ENCODE measurements around the gene SDK2.

Gene SDK2

GRCh38 chr17:73617501-73617900, 26.7 kb downstream of the SDK2 start:
- no peak for TF ChIP-seq GATA3 (IDR thresholded peaks at IDR 0.05; ENCODE audit: low read depth, low read length)
- TF ChIP-seq GATA2 (IDR thresholded peaks at IDR 0.05; ENCODE audit: low read depth, low read length), result no peak

GRCh38 chr17:73616873-73617404, 27.3 kb downstream of the SDK2 start:
- TF ChIP-seq GATA2 (IDR thresholded peaks at IDR 0.05; ENCODE audit: low read depth, low read length) (no peak), GATA3 (IDR thresholded peaks at IDR 0.05; ENCODE audit: low read depth, low read length) (no peak)

- TF ChIP-seq GATA3 (IDR thresholded peaks at IDR 0.05; ENCODE audit: low read depth, low read length) (no peak), GATA2 (IDR thresholded peaks at IDR 0.05; ENCODE audit: low read depth, low read length) (no peak)
Measured at GRCh38 chr17:73616120-73616872, 27.9 kb downstream of the SDK2 start.

DNA sequence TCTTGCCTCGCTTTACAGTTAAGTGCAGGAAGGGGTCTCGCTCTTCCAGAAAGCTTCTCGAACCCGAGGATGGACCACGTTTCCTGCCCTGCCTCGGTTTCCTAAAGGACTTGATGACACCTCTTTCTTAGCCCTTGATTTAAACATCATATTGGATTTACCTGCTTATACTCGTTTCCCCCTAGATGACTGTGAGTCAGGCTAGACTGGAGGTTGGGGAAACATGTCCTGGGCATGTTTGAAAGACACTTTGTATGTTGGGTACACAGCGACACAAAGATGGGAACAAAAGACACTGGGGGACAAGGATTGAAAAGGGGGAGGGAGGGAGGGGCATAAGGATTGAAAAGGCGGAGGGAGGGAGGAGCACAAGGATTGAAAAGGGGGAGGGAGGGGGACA, 30.0 kb downstream of the SDK2 start:
- no peak for TF ChIP-seq GATA3 (IDR thresholded peaks at IDR 0.05; ENCODE audit: low read depth, low read length)
- TF ChIP-seq GATA2 (IDR thresholded peaks at IDR 0.05; ENCODE audit: low read depth, low read length), result no peak

DNA sequence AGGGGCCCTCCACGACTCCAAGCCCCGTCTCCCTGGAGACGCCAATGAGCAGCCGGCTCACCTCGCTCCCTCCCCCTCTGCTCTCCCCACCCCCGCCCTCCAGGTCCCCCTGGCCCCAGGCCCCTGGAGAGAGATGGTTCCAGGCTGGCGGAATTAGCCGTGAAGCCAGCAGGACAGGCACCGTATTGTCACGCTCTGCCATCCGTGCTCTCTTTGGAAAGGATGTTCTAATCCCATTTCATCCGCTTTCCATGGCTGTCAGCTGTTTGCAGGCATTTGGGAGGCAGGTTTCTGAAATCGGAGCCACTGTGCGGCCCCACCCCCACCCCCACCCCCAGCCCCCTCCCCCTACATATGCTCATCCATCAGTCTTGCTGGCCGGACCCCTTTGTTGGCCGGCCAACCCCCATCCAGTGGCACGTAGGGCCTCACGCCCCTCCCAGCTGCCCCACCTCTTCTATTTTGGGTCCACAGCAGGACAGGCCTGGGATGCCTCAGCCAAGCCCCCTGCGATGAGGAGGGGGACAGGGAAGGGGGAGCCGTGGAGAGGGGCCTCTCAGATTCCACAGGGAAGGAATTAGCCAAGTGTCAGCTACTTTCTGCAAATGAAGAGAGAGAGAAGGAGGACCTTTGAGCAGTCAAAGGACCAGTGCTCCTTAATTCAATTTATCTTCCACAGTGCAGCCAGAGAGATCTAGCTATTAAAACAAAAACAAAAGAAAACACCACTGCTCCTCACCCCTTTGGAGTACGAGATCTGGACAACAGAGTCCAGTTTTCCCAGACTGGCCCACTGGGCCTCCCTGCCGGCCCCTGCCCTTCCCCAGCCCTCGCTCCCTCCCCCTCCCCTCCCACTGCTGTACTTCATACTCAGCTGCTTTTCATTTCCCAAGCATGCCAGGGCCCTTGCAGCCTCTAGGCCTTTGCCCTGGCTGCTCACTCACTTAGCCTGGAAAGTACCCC, 30.7 kb downstream of the SDK2 start:
- TF ChIP-seq GATA2 (IDR thresholded peaks at IDR 0.05; ENCODE audit: low read depth, low read length), result no peak
- no peak for TF ChIP-seq GATA3 (IDR thresholded peaks at IDR 0.05; ENCODE audit: low read depth, low read length)

- no peak for TF ChIP-seq GATA3 (IDR thresholded peaks at IDR 0.05; ENCODE audit: low read depth, low read length)
- no peak for TF ChIP-seq GATA2 (IDR thresholded peaks at IDR 0.05; ENCODE audit: low read depth, low read length)
Measured at GRCh38 chr17:73612031-73612472, 32.2 kb downstream of the SDK2 start.

DNA sequence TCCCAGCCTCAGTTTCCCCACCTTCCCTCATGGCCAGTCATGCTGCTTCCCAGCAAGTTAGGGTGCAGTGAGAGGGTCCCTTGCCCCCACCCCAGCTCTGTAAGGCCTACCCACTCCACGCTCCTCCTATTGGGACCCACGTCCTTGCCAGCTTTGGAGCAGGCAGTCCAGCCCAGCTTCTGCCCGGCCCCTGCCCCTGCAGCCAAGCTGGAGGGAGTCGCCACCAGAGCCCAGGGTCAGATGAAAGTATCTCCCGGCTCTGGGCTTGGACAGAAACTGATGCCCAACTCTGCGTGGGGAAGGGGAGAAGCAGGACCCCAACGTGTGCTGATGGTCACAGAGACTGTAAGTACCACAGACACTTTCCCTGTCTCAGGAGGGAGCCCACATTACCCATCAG, 32.6 kb downstream of the SDK2 start:
- no peak for TF ChIP-seq GATA2 (IDR thresholded peaks at IDR 0.05; ENCODE audit: low read depth, low read length)
- TF ChIP-seq GATA3 (IDR thresholded peaks at IDR 0.05; ENCODE audit: low read depth, low read length), result no peak

DNA sequence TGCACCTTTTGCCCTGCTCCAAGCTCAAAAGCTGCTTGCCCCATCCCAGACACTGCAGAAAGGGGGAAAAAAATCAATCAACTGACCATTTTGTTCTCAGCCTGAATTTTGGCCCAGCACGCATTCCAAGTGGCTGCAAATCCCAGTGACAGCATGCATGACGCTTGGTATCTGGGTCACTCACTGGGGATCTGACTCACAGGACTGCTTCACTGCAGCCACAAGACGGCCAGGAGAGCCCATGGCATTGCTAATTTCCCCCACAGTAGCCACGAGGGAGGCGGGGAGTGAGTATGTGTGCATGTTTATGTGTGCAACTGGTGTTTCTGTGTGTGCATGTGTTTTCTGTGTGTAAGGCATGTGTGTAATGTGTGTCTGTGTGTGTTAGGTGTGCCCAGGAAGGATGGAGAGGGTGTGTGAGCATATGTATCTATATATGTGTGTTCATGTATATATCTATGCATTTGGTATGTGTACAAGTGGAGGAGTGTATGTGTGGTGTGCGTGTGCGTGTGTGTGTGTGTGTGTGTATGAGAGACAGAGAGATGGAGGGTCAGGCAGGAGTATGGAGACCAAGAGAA, 33.8 kb downstream of the SDK2 start:
- TF ChIP-seq GATA3 (IDR thresholded peaks at IDR 0.05; ENCODE audit: low read depth, low read length) (no peak), GATA2 (IDR thresholded peaks at IDR 0.05; ENCODE audit: low read depth, low read length) (no peak)

GRCh38 chr17:73609758-73610157, 34.5 kb downstream of the SDK2 start:
- TF ChIP-seq GATA2 (IDR thresholded peaks at IDR 0.05; ENCODE audit: low read depth, low read length) (no peak), GATA3 (IDR thresholded peaks at IDR 0.05; ENCODE audit: low read depth, low read length) (no peak)

GRCh38 chr17:73609060-73609459, 35.2 kb downstream of the SDK2 start:
- TF ChIP-seq GATA2 (IDR thresholded peaks at IDR 0.05; ENCODE audit: low read depth, low read length) (no peak), GATA3 (IDR thresholded peaks at IDR 0.05; ENCODE audit: low read depth, low read length) (no peak)

- TF ChIP-seq GATA2 (IDR thresholded peaks at IDR 0.05; ENCODE audit: low read depth, low read length) (no peak), GATA3 (IDR thresholded peaks at IDR 0.05; ENCODE audit: low read depth, low read length) (no peak)
Measured at GRCh38 chr17:73605444-73605843, 38.8 kb downstream of the SDK2 start.

GRCh38 chr17:73604476-73604875, 39.8 kb downstream of the SDK2 start:
- TF ChIP-seq GATA3 (IDR thresholded peaks at IDR 0.05; ENCODE audit: low read depth, low read length) (no peak), GATA2 (IDR thresholded peaks at IDR 0.05; ENCODE audit: low read depth, low read length) (no peak)

DNA sequence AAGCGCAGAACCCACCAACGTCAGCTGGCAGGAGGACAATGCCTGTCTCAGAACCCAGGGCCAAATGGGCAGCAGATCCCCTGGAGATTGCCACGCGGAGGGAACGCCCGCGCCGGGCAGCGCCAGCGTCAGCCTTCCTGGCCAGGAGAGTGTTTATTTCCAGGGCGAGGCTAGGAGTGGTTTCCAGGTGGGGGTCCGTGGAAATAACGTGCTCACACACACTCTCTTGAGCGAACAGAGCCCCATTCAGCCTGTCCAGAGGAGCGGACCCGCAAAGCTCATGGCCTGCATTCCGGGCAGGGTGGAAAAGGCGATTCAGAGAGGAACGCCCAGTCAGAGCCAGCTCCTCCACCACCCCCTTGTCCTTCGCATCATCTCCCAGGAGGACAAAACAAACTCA, 40.3 kb downstream of the SDK2 start:
- TF ChIP-seq GATA2 (IDR thresholded peaks at IDR 0.05; ENCODE audit: low read depth, low read length), result no peak
- TF ChIP-seq GATA3 (IDR thresholded peaks at IDR 0.05; ENCODE audit: low read depth, low read length), result no peak

All from SH-SY5Y (cell line).